GM19351 (cell line): ENCODE measurements around the gene EYS.
"Not testable (repeated sequence)": the region's sequence is repeated elsewhere in the genome, so short reads cannot be mapped to it uniquely, and the experiment has no call there.

Source experiments
- ATAC-seq: cut with Tn5 transposase; IDR thresholded peaks from one replicate; pipeline ENCODE4 v1.9.1; 2021; ENCODE audit warnings: mild to moderate bottlenecking, moderate library complexity; ENCODE audit not compliant: unreplicated experiment

Gene EYS

DNA sequence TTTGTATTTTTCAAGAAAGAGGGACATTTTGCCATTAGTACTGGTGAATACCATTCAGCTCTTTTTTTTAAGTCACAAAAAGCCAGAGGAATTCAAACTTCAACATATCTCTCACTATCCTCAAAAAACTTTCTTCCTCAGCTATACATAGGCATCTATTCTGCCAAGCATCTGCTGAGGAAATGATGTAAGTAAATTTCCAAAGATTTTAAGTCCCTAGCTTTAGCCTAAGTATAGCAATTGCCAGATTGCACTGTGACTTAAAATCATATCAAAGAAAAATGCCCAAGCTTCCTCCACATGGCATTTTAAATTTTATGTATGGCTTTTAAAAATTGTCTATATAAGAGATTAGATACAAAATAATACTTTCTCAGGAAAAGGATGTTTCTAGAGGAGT is 237.4 kb downstream of the EYS start:
- no peak for ATAC-seq

DNA sequence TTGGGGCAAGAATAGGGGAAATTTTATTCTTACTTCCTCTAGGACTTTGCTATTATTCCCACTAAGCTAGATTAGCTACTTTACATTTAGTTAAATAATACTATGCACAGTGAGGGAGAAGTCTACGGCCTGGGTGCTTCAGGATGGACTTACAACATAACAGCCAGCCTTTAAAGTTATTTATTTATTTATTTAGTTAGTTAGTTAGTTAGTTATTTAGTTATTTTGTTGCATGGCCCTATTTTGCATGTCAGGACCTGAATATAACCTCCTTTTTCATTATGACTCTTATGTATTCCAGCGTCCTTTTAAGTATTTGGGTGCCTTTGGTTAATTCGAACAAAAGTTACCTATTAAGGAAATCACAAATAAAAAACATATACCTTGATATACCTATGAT is 238.7 kb downstream of the EYS start:
- no peak for ATAC-seq

DNA sequence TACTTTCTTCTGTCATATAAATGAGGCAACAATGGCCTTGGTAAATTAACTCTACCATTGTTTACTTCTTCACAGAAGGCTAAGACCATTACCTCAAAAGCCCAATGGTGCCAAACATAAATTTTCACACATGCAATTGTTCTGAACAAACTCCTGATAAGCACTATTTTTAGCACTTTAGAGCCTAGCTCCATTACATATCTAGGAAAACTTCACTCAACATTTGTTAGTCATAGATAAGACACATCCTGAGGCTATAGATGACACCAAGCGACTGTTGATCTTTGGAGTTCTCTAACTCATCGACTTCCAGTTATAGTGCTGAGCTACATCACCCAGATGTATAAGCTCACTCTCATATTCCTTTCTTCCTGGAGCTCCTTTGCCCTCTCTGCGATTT is 245.9 kb downstream of the EYS start:
- ATAC-seq, result no peak

DNA sequence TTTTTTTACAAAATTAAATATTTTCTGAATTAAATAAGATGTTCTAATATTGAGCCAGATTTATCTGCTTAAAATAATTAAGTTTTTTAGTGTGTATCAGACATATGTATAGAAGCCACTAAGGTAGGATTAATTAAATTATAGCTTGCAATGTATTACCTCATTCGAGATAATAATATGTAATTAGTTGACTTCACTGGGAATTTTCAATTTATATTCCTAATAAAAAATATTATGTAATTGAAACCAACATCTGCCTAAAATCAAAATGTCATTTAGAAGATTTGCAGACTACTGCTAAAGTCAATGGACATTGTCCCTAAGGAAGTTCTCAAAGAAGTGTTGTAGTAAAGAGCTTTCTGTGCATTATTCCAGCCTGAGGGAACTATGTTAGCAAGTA is 254.7 kb downstream of the EYS start:
- no peak for ATAC-seq

DNA sequence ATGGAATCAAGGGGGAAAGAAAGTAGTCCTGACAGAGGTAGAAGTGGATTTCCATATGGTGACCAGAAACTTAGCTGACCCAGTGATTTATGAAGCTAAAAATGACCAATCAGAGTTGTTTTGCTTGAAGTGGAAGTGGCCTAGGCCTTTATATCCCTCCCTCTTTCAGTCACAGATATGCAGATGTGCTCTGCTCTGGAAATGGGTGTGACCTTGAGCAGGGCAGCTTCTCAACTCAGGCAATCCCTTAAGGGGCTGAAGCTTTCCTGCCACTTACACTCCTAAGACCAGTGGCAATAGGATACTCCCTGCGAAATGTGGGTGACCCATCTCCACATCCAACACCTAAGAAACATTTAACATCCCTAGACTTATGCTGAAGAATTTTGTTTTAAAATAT is 256.6 kb downstream of the EYS start:
- no peak for ATAC-seq

DNA sequence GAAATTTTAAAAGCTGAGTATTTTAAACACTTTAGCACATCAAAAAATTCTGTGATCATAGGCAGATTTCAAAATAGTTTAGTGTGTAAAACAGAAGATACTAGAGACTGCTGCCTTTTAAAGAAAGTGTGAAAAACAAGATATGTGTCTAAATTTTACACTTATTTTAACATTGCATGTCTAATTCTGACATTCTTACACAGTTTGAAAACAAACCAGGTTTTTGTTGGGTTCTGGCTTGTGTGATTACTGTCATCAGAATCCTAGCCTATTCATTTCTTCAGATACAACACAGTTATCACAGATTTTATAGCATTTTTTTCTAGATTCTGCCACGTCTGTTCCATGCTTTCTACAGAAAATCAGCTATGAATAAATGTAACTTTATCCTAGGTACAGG is 257.1 kb downstream of the EYS start:
- no peak for ATAC-seq

DNA sequence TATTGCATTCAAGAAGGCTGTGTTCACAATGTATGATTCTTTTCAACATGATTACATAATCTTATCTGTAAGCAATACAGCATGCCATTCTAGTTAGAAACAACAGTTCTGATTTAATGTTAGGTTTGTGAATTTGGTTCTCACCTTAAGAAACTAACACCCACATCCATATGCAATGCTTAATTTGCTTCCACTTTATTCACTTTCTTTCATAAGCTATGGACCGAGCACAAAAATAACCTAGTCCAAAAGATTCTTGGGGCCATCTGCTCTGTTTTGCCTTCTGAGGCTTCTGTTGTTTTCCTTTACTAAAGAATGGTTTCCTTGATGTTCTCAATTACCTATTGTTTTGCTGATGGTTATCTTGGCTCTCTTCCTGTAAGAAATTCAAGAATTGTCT is 258.2 kb downstream of the EYS start:
- no peak for ATAC-seq

DNA sequence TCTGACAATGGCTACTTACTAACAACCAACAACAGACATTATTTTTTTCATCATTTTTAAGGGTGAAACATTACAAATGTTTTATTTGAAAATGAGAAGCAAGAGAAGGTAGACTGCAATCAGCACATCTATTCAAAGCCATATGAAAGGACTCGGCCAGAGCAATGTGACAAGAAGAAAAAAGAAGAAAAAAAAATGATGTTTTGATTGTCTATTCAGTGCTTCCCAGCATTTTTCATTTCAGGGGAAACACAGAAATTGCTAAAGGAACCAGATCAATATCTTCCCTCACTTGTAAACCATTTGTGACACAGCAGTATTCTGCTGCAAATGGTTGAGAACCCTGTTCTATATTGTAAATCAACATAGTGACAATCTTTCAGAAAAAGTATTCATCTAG is 270.7 kb downstream of the EYS start:
- no peak for ATAC-seq

DNA sequence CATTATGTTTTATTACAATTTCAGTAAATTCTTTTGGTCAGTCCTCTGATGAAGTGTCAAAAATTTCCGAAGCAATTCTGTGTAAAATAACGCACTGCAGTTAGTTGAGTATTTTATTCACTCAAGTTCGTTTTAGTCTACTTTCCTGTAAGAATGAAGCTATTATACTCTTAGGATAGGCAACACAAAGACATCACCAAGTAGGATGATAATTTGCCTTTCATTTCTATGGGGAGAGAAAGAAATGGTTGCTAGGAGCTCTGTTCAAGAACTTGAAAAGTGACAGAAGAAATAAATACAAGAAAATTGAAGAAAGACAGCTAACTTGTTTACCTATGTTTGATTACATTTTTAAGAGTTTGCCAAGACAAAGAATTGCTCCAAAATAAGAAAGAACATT is 290.4 kb downstream of the EYS start:
- ATAC-seq, result no peak

DNA sequence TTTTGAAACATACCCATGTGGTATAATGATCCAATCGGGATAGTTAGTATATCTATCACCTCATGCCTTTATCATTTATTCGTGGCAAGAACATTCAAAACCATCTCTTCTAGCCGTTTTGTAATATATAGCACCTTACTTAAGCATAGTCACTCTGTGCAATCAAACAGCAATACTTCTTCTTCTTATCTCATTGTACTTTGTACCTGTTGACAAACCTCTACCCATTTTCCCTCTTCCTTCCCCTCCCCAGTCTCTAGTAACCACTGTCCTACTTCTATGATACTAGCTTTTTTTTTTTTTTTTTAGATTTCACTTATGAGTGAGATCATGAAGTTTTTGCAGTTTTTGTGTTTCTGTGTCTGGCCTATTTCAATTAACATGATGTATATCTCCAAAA is 296.7 kb downstream of the EYS start:
- ATAC-seq, result no peak

DNA sequence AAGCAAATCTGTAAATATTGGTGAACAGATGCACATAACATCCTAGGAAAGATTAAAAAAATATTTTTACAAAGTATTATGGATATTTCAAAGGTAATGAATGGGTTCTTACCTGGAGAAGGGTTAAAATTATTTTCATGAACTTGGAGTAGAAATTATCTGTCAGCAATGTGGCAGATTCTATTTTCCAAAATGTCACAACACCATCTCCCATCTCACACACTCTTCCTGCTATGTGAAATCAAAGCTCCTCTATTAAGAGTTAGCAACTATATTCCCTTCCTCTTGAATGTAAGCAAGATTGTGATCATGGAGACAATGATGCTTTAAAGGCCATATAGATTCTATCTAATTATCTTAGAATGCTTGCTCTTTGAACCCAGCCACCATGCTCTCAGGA is 304.5 kb downstream of the EYS start:
- ATAC-seq, result no peak

DNA sequence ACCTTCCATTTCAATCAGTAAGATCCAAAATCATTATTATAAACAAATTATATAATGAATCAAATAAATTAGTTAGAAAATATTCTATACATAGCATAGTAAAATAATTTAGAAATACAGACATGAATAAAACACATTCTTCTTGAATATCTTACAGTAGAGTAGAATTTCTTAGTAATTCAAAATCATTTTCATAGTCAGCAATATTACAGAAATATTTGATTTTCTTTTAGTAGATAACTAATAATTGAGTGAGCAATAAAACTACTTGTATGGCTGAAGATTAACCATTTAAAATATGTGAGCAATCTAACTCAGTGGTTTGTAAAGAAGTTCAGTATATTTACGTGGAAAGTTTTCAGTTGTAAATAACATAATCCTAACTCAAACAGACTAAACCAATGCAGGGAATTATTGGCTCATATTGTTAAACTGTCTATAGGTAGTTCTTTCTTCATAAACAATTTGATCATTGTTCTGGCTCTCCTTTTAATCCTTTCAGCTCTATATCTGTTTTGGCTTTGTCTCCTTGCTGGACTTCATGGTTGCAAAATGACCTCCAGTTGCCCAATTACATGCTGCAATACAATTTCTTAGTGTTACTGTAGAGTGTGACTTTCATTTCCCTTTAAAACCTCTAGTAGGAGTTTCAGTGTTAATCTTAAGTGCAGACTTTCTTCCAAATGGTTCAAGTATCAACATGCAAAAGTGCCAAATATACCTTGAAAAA is 307.5 kb downstream of the EYS start:
- ATAC-seq, result no peak

DNA sequence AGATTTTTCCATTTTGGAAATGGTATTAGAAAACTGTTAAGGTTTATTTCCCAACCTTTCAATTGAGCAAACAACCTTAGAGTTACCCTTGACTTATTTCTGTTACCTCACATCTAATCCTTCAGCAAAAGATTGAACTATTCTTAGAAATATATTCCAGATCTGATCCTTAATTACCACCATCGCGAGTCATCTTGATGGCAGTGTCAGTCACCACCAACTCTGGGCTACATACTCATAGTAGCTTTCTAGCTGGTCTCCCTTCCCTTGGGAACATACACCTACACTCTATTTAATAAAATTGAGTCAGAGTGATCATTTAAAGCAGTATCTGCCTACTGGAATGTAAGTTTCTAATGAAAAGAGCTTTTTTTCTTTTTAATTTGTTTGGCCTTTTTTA is 308.2 kb downstream of the EYS start:
- no peak for ATAC-seq

DNA sequence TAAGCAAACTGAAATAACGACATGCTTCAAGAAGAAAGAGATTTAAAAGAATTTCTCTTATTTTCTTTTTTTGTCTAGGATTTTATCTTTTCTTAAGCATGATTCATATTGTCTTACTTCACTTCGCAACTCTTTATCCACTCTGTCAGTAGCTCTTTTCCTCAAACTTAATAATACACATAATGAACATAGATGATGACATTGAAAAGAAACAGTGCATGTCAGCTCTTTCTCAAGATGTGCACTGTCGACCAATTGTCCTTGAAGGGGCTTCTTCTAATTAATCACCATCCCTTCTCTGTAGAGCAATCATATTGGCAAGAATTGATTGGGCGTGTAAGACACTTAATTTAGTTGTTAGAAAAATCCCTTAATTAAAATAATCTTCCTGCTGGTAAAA is 356.5 kb downstream of the EYS start:
- ATAC-seq, result no peak

DNA sequence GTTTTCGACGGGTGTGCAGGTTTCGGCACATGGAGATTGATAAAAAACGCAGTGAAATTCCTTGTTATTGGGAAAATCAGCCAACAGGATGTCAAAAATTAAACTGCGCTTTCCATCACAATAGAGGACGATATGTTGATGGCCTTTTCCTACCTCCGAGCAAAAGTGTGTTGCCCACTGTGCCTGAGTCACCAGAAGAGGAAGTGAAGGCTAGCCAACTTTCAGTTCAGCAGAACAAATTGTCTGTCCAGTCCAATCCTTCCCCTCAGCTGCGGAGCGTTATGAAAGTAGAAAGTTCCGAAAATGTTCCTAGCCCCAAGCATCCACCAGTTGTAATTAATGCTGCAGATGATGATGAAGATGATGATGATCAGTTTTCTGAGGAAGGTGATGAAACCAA is 404.4 kb downstream of the EYS start:
- ATAC-seq, result not testable (repeated sequence)

DNA sequence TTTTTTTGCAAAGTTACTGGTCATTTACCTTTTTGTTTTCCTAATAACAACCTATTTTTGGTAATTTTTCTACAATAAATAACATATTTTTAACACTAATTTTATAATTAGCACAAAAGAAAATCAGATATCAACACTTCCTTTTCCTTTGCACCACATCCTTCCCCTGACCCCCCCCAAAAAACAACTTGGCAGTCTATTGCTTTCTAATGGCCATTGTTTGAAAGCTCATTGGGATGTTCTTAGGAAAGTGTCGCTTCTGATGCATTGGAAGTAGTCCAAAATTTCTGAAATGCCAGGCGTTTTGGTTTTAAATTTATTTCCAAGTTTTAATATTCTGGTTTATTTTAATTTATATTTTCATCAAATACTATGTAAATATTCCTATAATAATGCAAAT is 407.8 kb downstream of the EYS start:
- no peak for ATAC-seq

DNA sequence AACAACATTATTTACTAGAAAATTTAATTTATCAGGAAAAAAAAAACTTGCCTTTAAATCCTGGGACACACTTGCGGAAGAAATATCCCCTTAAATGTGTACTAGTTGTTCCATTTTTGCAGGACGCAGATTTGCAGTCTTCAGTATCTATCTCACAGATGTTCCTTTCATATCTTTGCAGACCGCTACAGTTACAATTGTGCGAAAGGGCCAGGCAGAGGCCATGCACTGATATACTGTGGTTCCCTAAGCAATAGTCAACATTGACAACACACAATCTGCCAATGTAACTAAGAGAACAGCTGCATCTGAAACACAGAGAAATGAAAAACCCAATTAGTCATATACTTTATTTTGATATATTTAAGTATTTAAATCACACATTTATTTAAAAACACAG is 411.2 kb downstream of the EYS start:
- no peak for ATAC-seq

DNA sequence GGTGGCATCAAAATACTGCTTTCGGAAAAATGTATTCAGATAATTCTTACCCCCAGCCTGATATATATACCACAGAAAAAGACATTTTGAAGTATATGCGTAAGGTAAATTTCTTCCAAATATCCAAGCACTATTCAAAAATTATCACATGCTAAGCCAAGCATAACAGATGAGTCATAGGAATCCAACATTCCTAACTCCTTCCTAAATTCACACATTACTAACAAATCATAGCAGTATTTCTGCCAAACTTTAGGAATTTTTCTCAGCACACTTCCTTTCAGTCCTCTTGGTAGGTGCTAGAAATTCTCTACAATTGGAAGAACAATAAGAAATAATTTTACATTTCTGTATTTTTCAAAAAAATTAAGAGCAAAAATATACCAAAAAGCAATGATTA is 417.5 kb downstream of the EYS start:
- no peak for ATAC-seq

DNA sequence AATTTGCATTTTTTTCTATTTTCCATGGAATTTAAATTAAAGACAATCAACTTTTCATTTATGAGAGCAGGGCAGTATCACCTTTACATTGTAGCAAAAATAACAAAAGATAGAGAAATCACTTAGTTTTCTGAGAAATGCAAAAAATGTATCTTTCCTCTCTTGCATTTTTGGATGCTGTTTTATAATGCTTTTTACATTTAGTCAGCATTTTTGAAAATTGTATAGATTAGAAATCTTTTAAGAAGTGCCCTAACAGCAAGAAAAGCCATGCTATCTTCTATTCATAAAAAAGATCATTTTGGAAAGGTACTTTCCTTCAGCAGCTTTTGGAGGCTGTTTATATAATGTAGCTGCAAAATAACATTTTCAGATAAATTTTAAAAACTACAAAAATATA is 421.8 kb downstream of the EYS start:
- no peak for ATAC-seq

DNA sequence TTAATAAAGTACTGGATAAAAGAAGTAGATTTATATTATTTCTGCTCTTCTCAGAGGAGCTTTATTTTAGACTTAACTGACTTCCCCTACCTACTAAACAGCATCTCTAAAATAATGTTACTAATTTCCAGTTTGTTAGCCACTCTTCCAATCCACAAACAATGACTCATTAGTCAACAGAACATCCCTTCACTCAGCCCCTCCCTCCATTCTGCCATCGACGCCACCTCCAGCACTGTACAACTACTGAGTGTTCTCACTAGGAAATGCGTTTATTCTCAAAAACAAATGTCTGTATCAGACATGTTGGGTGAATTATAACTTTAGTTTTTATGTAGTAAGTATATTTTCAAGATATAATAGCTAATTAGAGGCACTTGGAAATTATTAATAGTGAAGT is 427.0 kb downstream of the EYS start:
- no peak for ATAC-seq

DNA sequence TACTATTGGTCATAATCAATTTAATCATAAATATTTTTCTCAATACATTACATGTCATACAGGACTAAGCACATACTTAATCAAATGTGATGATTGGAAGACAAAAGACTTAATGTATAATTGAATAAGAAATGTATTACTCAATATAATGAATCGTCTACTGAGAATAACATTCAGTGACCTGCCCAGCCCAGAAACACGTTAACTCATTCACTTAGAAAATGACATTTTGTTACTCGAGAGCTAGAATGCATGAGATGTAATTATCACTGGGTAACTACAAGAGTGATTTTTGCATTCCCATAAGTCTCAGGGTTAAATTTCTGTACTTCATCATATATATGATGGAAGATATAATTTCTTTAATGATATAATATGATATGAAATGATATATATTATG is 444.8 kb downstream of the EYS start:
- ATAC-seq, result no peak

DNA sequence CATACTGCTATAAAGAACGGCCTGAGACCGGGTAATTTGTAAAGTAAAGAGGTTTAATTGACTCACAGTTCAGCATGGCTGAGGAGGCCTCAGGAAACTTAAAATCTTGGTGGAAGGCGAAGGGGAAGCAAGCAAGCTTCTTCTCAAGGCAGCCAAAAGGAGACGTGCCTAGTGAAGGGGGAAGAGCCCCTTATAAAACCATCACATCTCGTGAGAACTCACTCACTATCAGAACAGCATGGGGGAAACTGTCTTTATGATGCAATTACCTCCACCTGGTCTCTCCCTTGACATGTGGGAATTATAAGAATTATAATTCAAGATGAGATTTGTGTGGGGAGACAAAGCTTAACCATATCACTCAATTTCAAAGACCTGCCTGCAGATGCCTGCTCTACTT is 447.0 kb downstream of the EYS start:
- no peak for ATAC-seq

DNA sequence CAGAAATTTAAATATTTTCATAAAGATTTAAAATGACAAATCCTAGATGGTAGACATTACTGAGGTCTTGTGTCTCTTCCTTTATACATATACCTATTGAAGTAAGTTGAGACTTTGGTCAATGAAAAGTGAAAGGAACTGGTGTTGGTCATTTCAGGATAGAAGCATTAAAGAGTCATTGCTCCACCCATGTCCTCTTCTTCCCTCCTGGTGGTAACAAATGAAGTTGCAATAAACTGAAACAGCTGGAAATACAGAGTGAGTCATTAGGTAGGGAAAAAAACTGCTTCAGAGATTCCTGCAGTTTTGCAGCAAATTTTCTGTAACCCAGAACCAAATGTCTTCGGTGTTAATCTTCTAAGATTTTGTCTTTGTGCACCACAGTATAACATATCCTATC is 448.0 kb downstream of the EYS start:
- ATAC-seq, result no peak

DNA sequence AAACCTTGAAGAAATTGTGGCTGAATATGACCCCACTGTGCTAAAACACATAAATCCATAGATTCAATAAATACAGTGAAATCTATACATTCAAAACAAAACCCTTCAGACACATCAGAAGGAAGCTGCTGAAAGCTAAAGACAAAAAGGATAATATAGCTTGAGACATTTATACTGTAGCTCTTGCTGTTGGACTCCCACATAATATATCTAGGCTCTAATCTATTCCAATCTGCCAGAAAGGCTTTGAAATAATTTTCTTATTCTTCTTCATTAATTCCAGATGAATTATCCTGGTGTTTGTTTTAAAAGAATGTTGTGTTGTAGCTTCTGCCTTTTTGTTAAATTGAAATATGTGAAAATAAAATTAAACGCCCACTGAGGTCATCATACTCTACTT is 454.0 kb downstream of the EYS start:
- ATAC-seq, result no peak
